GM21526 (cell line): Measurements from ENCODE around the gene EYA4.
"Not testable (repeated sequence)": the region's sequence is repeated elsewhere in the genome, so short reads cannot be mapped to it uniquely, and the experiment has no call there.

ENCODE experiments used
- ATAC-seq: cut with Tn5 transposase; IDR thresholded peaks from one replicate; pipeline ENCODE4 v1.9.1; 2021; ENCODE audit warnings: moderate library complexity; ENCODE audit not compliant: unreplicated experiment, low FRiP score

Gene EYA4

GRCh38 chr6:133393891-133394290 is 152.7 kb downstream of the EYA4 start:
- ATAC-seq = no peak

GRCh38 chr6:133394630-133395029 is 153.5 kb downstream of the EYA4 start:
- no peak for ATAC-seq

- no peak for ATAC-seq
Measured at GRCh38 chr6:133396233-133396983, 155.3 kb downstream of the EYA4 start.

- no peak for ATAC-seq
Measured at GRCh38 chr6:133396984-133397348, 155.8 kb downstream of the EYA4 start.

- ATAC-seq = not testable (repeated sequence)
Measured at GRCh38 chr6:133397601-133398000, 156.4 kb downstream of the EYA4 start.

GRCh38 chr6:133399426-133399825 is 158.3 kb downstream of the EYA4 start:
- ATAC-seq = no peak

GRCh38 chr6:133404151-133404550 is 163.0 kb downstream of the EYA4 start:
- no peak for ATAC-seq

GRCh38 chr6:133404728-133405127 is 163.6 kb downstream of the EYA4 start:
- no peak for ATAC-seq

- ATAC-seq = no peak
Measured at GRCh38 chr6:133407320-133408100, 166.4 kb downstream of the EYA4 start.

GRCh38 chr6:133408132-133408531 is 167.0 kb downstream of the EYA4 start:
- ATAC-seq = no peak

GRCh38 chr6:133408543-133408942 is 167.4 kb downstream of the EYA4 start:
- ATAC-seq = no peak

GRCh38 chr6:133410638-133411435 is 169.7 kb downstream of the EYA4 start:
- ATAC-seq = no peak

GRCh38 chr6:133411757-133412156 is 170.6 kb downstream of the EYA4 start:
- ATAC-seq = no peak

GRCh38 chr6:133415262-133415661 is 174.1 kb downstream of the EYA4 start:
- no peak for ATAC-seq

GRCh38 chr6:133418108-133418507 is 177.0 kb downstream of the EYA4 start:
- no peak for ATAC-seq

GRCh38 chr6:133423242-133423641 is 182.1 kb downstream of the EYA4 start:
- ATAC-seq = no peak

GRCh38 chr6:133424359-133424758 is 183.2 kb downstream of the EYA4 start:
- ATAC-seq = no peak

GRCh38 chr6:133426038-133426437 is 184.9 kb downstream of the EYA4 start:
- ATAC-seq = no peak

GRCh38 chr6:133428295-133428694 is 187.1 kb downstream of the EYA4 start:
- ATAC-seq = no peak

GRCh38 chr6:133430530-133430929 is 189.4 kb downstream of the EYA4 start:
- ATAC-seq = no peak

- ATAC-seq = no peak
Measured at GRCh38 chr6:133431031-133431430, 189.9 kb downstream of the EYA4 start.
